Transverse colon (tissue), 4 donors: Measurements from ENCODE around the gene ACTR3C. TPM values are rescaled to one million over a fixed set of nuclear protein-coding genes. Genes with fewer than 3 reads are reported as not detected.
A peak's percentile ranks its signal among the peaks of the same experiment; 100 is the strongest.

Experiments
- DNase-seq: peaks from one replicate; pipeline ENCODE4 v3.0.0-alpha.2; 2019
- H3K27ac ChIP-seq, 4 donors: fragments of 200-600 bp; sonication (generic); 2 replicates each; pipeline ENCODE4 v1.5.1; 2016 to 2018; ENCODE audit warnings: inconsistent platforms in 4 of 4
- H3K27me3 ChIP-seq: fragments of 200-600 bp; sonication (generic); 2 replicates; pipeline ENCODE4 v1.5.1; 2017; ENCODE audit warnings: inconsistent platforms
- H3K36me3 ChIP-seq, 4 donors: fragments of 200-600 bp; sonication (generic); 2 replicates each; pipeline ENCODE4 v1.5.1; 2017 to 2019; ENCODE audit warnings: inconsistent platforms in 4 of 4
- H3K4me1 ChIP-seq, 4 donors: fragments of 200-600 bp; sonication (generic); 2 replicates each; pipeline ENCODE4 v1.5.1; 2017 to 2020; ENCODE audit warnings: inconsistent platforms in 4 of 4
- H3K4me3 ChIP-seq, 4 donors: fragments of 200-600 bp; sonication (generic); 1 replicate in 1 of 4; 2 replicates in 3 of 4; pipeline versions ENCODE4 v1.5.1 to v1.6.1; 2017 to 2019; ENCODE audit warnings: inconsistent platforms in 4 of 4
- H3K9me3 ChIP-seq, 2 donors: fragments of 200-600 bp; sonication (generic); 2 replicates each; pipeline ENCODE4 v1.5.1; 2017 to 2019; ENCODE audit warnings: inconsistent platforms in 2 of 2
- EP300 ChIP-seq: sonication (generic); formaldehyde crosslinking; IDR thresholded peaks from one replicate; pipeline ENCODE4 v1.6.1; 2017; ENCODE audit warnings: antibody characterized with exemption, low read depth
- POLR2A ChIP-seq: fragments of 450-650 bp; IDR thresholded peaks from one replicate; pipeline ENCODE4 v1.6.1; 2016; ENCODE audit warnings: antibody characterized with exemption, mild to moderate bottlenecking, moderate library complexity
- POLR2AphosphoS5 ChIP-seq, 3 donors: sonication (generic); formaldehyde crosslinking; IDR thresholded peaks; one replicate each; pipeline ENCODE4 v1.6.1; 2016; ENCODE audit warnings: antibody characterized with exemption in 3 of 3
- WGBS, 2 donors: methylation state at CpG; one replicate each; pipeline ENCODE4 v1.1.5; 2018; ENCODE audit warnings: low coverage in 1 of 2; 5-methylcytosine and 5-hydroxymethylcytosine counted together
- in situ Hi-C, 4 donors: fragments of 200-750 bp; cut with MboI; loops; one replicate each; pipeline versions ENCODE4 v1.15.0 to v1.15.1; 2017; ENCODE audit warnings: low sequenced_read_pairs in 3 of 4, low pct_ligation_motif_present in 1 of 4, low pct_unique_long_range_greater_than_20kb in 1 of 4
- intact Hi-C: fragments of 100-400 bp; cut with DNase I; formaldehyde crosslinking; loops from one replicate; pipeline ENCODE4 v1.15.1; 2023; ENCODE audit warnings: low total_unique reads
- total RNA-seq, 4 donors: library from RNA; depleted of rRNA; stranded (reverse); fragments of >200 nt; gene quantifications; one replicate each; pipeline ENCODE4 v1.1.0, GENCODE V29; 2016
- TF ChIP-seq, protein P1 (sequence below), 5 experiments: fragments of 200-600 bp in 3 of 5; fragments of 450-650 bp in 2 of 5; sonication (generic) in 3 of 5; IDR thresholded peaks; 1 replicate in 2 of 5; 2 replicates in 3 of 5; pipeline ENCODE4 v1.5.1; 2016 to 2017; ENCODE audit warnings: antibody characterized with exemption in 5 of 5, inconsistent platforms in 3 of 5, mild to moderate bottlenecking in 2 of 5, moderate library complexity in 1 of 5

ACTR3C gene
- total RNA-seq, 4 donors from 2014 or later = 19.9 to 71.1 (median 42.7) TPM

DNA sequence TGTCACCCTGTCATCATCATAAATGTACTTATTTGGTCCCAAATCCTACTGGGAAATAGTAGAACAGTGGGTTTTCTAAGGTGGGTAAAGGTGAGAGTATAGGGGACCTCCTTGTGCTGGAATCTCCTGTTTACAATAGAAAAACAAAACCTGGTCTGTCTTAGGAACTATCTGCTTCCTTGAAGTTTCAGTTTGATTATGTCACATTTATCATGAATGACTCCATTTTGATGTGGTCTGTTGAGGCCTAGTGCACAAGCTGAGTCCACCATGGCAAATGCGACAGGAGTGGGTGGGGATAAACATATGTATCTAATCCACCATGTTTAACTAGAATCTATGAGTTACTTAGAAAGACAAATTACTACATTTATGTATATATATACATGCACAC, 32.3 kb upstream of the ACTR3C start:
- in situ Hi-C loops = no loop called here
- no peak overlapping the region for H3K4me3 ChIP-seq
- H3K27me3 ChIP-seq = no peaks in the 10 kb centered on the region
- TF ChIP-seq EP300 = no peak
- no peak for TF ChIP-seq POLR2A
- TF ChIP-seq POLR2AphosphoS5 (IDR thresholded peaks at IDR 0.05) = no peak
- TF ChIP-seq, protein P1, sequence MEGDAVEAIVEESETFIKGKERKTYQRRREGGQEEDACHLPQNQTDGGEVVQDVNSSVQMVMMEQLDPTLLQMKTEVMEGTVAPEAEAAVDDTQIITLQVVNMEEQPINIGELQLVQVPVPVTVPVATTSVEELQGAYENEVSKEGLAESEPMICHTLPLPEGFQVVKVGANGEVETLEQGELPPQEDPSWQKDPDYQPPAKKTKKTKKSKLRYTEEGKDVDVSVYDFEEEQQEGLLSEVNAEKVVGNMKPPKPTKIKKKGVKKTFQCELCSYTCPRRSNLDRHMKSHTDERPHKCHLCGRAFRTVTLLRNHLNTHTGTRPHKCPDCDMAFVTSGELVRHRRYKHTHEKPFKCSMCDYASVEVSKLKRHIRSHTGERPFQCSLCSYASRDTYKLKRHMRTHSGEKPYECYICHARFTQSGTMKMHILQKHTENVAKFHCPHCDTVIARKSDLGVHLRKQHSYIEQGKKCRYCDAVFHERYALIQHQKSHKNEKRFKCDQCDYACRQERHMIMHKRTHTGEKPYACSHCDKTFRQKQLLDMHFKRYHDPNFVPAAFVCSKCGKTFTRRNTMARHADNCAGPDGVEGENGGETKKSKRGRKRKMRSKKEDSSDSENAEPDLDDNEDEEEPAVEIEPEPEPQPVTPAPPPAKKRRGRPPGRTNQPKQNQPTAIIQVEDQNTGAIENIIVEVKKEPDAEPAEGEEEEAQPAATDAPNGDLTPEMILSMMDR (IDR thresholded peaks at IDR 0.05) = no peak
- 83% methylated on average over 1 of the region's 1 CpG; no CpG with 5 or more reads in 1 of the 2 donors for WGBS, 2 donors
- intact Hi-C loops = no loop called here
- H3K9me3 ChIP-seq = no peaks in the 10 kb centered on the region
- peak overlapping the region; percentile 61 to 77 (median 65) for H3K27ac ChIP-seq
- H3K4me1 ChIP-seq = peaks cover 0 to 25% (median 13%) of the 10 kb centered on the region in 4 donors
- DNase-seq = no peak
- H3K36me3 ChIP-seq = no peaks in the 10 kb centered on the region

DNA sequence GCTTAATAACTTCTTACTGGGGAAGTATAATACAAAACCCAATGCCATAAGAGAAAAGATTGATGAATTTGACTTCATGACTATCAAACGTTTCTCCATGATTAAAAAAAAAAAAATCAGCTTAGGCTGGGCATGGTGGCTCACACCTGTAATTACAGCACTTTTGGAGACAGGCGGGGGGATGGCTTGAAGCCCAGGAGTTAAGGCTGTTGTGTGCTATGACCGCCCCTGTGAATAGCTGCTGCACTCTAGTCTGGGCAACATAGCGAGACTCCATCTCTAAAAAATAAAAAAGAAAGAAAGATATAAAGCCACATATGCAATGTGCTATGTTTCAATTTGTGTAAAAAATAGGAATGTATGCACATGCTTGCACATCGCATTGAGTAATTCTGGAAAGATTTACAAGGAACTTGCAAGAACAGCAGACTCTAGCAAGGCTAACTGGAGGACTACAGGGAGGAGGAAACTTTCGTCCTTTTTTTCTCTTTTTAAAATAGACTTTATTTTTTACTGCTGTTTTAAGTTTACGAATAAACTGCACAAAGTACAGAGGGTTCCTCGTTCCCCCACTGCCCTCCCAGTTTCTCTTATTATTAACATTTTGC, 28.3 kb upstream of the ACTR3C start:
- H3K4me1 ChIP-seq = peaks cover 0 to 22% (median 12%) of the 10 kb centered on the region in 4 donors
- no peak overlapping the region for H3K27ac ChIP-seq
- WGBS, 2 donors = 56 to 63% methylated on average over 8 of the region's 8 CpGs
- in situ Hi-C loops (no loop called here), intact Hi-C loops (no loop called here)
- no peaks in the 10 kb centered on the region for H3K27me3 ChIP-seq
- H3K36me3 ChIP-seq = no peaks in the 10 kb centered on the region
- no peaks in the 10 kb centered on the region for H3K9me3 ChIP-seq
- no peak for DNase-seq
- no peak overlapping the region for H3K4me3 ChIP-seq
- TF ChIP-seq, protein P1 (IDR thresholded peaks at IDR 0.05) = no peak
- TF ChIP-seq POLR2A = no peak
- TF ChIP-seq EP300 = no peak
- TF ChIP-seq POLR2AphosphoS5 (IDR thresholded peaks at IDR 0.05) = no peak

DNA sequence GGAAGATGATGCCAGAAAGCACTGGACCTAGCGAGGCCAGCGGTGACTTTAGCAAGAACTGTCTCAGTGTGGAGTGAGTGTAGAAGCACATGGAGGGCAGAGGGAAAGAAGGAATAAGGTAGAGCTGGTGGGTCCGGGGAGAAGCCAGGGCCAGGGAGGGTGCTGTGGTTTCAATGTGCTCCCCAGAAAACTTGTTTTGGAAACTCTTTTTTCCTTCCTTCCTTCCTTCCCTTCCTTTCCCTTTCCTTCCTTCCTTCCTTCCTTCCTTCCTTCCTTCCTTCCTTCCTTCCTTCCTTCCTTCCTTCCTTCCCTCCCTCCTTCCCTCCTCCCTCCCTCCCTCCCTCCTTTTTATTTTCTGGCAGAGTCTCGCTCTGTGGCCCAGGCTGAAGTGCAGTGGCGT, 23.6 kb upstream of the ACTR3C start:
- 97 to 100% methylated on average over 2 to 5 of the region's 5 CpGs for WGBS, 2 donors
- in situ Hi-C loops = no loop called here
- TF ChIP-seq EP300 (no peak), POLR2A (no peak), POLR2AphosphoS5 (IDR thresholded peaks at IDR 0.05) (no peak)
- TF ChIP-seq, protein P1 (IDR thresholded peaks at IDR 0.05) = no peak

DNA sequence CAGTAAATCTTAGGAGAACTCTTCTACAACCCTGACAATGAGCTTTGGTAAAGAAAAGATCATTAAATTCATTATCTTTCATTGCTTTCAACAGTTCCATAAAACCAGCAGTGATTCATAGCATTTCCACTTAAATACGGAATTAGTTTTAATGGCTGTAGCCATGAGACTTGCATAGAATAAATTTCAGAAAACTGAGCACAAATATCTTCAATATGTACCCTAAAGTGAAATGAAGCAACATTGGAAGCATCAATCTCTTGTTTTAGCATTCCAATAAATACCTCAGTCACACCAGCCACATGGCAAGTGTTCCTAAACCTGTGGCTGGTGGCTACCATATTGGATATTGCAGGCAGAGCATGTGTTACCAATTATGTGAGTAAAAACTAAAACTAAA, 21.7 kb upstream of the ACTR3C start:
- no peak for TF ChIP-seq EP300
- TF ChIP-seq, protein P1 (IDR thresholded peaks at IDR 0.05) = no peak
- TF ChIP-seq POLR2A = no peak
- TF ChIP-seq POLR2AphosphoS5 (IDR thresholded peaks at IDR 0.05) = no peak
- Histone ChIP-seq H3K27ac (no peak overlapping the region), H3K27me3 (peaks cover 11% of the 10 kb centered on the region), H3K4me3 (no peak overlapping the region), H3K9me3 (no peaks in the 10 kb centered on the region), H3K4me1 (peaks cover 5 to 14% (median 14%) of the 10 kb centered on the region in 4 donors), H3K36me3 (no peaks in the 10 kb centered on the region)
- in situ Hi-C loops = no loop called here
- DNase-seq = no peak
- intact Hi-C loops = no loop called here
- 95 to 100% methylated on average over 1 of the region's 1 CpG for WGBS, 2 donors

More for the DNA sequence above, 23.6 kb upstream of the ACTR3C start:
- DNase-seq = no peak
- Histone ChIP-seq H3K9me3 (no peaks in the 10 kb centered on the region), H3K4me3 (no peak overlapping the region), H3K27ac (no peak overlapping the region), H3K27me3 (no peaks in the 10 kb centered on the region), H3K4me1 (peaks cover 0 to 3% (median 0%) of the 10 kb centered on the region in 4 donors), H3K36me3 (no peaks in the 10 kb centered on the region)
- intact Hi-C loops = no loop called here
